HG02571 (cell line): Measurements from ENCODE around the gene PLCH1.
A peak's percentile ranks its signal among the peaks of the same experiment; 100 is the strongest.

ENCODE experiments used
- ATAC-seq: cut with Tn5 transposase; IDR thresholded peaks from one replicate; pipeline ENCODE4 v1.9.1; 2021; ENCODE audit warnings: mild to moderate bottlenecking, moderate library complexity; ENCODE audit not compliant: unreplicated experiment

The PLCH1 gene

DNA sequence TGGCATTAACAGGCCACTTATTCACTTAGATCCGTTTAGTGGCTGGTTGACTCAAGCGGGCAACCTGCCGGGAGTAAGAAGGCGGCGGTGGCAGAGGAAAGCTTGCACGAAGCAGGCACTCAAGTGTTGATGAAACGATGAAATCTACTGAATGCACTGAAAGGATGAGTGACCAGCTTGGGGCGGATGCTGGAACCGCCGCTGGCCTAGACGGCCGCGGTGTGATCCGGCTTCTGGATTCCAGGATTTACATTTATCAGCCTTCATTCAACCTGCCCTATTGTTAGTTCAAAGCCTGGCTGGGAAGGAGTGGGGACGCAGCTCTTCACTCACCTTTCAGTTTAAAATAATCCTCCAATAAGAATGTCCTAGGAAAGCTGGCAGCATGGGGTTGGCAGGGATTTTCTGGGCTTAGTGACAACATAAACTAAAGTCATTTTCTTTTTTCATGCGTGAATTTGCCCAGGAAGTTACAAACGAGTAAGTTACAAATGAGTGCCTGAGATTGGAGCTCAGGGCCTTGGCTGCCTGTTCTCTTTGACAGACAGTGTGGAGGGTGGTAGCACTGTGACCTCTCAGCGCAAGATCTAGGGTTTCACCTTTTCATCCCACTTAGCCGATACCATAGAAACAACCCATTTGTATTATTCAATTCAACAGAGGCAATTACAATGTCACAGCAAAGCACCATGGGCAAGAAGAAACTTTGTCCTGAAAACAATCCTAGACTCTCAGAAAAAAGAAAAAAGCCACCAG lies 1.1 kb upstream of the PLCH1 start:
- no peak for ATAC-seq

DNA sequence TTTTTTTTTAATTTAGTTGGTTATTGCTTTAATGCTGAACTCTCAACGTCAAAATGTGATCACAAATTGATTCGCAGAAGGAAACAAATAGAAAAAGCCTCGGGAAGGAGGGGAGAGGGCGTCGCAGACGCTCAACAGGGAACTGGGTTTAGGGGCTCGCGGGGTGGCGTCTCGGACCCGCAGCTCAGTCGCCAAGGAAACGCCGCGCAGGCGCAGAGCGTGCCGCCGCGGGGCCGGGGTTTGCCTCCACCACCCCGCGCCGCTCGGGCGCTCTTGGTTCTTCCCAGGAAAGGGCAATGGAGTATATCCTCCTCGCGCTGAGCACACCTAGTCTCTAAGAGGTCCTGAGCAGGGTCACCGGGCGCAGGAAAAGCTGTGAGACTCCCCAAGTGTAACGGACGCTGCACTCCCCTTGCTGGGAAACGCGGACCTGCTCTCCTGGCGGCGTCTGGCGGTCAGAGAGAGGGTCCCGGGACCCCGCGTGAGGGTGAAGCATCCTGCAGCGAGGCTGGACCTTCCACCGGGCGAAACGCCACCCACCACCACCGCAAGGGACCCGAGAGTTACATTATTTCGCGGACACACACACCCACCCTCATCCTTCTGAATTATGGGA lies 753 bp downstream of the PLCH1 start:
- ATAC-seq: peak; percentile 50

DNA sequence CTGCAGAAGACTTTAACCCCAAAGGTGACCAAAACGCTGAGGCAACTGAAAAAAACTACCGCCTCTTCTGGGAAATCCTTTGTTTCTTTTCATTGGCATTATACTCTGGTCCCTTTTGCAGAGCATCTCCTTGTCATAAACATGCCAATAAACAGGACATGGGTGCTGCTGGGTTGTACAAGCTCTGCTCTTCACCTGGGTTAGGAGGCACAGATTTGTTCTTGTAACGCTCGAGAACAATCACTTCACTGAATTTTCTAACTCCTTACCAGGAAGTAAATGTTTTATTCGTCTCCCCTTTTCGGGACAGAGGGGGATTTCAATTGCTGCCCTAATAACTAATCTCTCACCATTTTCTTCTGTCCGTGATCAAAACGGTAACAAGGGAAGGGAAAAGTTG lies 1.3 kb downstream of the PLCH1 start:
- no peak for ATAC-seq

DNA sequence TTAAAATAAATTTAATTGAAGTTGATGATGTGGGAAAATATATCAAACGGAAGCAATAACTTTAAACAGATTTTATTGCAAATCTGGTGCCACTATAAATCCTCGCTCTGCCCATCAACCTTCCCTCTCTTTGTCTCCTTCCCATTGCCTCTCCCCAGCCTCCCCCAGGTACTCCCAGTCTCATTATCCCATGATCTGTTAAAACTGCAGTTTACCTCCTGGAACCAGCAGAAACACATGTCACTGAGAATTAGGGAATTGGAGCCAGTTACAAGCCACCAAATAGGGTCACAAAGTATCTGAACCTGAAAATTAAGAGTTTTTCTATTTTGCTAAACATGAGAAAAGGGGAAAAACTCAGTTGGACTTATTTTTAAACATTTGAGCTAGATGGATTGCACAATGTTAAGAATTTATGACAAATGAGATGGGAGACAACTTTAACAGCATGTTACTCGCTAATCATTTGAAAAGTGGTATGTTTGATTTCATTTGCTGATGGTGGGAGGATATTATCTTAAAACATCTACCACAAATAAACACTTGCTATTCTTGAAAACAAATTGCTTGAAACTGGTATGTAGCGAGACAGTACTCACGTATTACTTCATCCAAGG lies 2.4 kb downstream of the PLCH1 start:
- ATAC-seq: no peak

DNA sequence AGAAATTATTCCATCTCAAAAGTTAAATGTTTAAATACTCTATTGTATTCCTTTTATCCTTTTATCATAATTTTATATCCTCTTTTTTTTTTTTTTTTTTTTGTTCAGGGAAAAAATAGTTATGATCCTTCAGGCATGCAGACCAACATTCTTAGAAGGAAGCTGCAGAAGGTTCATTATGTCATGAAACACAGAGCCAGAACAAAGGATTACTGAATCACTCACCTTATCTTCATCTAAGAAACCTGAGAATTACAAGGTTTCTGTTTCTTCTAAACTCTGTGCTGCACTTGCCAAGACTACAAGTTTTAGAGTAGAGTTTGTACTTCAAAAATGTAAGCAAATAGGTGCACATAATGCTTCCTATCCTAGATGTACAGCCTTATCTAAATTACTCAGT lies 3.3 kb downstream of the PLCH1 start:
- ATAC-seq: no peak

DNA sequence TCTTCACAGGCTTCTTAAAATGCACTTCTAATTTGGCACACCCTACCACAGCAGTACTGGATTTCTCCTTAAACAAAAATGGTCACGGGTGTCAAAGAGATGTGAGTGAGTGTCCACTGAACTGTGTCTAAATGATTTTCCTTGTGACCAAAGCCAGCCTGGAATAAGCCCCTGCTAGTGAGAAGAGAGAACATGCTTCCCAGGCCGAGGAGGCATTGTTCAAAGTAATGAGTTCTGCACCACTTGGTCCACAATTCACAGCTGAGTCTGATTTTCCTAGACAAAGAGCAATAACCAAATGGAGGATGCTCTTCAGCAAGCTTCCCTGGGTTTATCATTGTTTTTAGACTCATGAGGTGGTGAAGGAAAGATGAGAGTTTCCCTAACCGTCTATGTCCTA lies 3.8 kb downstream of the PLCH1 start:
- ATAC-seq: no peak

DNA sequence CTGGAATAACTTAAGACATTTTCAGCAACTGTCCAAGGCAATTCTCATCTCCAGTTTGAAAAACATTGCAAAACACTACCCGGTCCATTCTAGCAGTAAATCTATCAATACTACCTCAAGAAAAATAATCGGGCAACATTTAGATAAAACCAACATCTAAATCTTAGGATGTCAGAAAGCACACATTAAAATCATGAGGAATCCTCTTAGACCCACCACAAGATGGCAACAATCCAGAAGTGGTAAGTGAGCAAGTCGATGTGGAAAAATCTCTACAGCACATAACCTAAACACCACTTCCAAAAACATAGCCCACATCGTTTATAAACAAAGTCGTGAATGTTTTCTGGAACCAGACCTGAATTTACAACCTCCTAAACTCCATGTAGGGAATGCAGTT lies 5.7 kb downstream of the PLCH1 start:
- no peak for ATAC-seq

DNA sequence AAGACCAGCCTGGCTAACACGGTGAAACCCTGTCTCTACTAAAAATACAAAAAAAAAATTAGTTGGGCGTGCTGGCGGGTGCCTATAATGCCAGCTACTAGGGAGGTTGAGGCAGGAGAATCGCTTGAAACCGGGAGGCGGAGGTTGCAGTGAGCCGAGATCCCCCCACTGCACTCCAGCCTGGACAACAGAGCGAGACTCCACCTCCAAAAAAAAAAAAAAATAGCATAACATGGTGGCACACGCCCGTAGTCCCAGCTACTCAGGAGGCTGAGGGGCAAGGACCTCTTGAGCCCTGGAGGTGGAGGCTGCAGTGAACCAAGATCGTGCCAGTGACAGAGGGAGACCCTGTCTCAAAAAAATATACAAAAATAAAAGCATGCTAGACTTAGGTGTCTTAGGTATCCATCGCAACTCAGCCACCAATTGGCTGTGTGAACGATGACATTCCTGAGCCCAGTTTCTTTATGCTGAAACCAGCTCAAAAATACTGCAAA lies 6.2 kb downstream of the PLCH1 start:
- ATAC-seq: no peak

DNA sequence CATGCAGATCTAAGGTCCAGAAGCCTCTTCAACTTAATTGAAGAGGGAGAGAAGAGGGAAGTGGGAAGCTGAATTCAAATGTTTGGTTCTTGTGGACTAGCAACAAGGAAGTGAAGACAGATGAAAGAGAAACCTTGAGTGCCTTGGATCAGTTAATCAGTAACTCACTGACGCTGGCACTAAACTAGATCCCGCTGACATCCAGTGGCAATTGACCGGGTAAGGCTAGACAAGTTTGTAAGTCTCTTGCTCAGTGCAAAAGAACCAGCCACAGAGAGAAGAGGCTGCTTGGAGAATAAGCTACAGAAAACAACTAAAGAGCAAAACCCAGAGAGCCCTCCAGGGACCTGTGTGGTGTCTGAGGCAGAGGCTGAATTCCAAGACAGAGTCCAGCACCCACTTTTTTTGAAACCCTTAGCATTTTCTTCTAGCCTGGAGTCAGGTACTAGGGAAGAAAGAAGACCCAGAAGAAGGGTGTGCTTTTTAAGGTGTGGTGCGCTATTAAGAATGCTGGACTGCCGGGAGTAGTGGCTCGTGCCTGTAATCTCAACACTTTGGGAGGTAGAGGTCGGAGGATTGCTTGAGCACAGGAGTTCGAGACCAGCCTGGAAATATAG lies 6.9 kb downstream of the PLCH1 start:
- ATAC-seq: peak; percentile 93

DNA sequence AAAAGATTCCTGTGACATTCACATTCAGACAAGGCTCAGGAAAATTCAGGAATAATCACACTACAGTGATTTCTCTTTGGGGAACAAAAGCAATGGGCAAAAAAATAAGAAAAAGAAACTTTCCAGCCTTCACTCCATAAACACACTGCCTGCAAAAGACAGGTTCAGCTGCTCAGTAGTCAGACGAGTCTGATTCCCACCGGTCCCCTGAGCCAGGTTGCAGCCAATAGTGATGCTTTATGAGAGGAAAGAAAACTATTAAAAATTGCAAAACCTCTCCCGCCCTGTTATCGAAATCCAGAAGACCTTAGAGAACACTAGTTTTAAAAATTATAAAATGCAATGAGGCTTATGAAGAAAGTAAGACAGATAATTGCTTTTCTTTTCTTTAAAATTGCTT lies 8.5 kb downstream of the PLCH1 start:
- no peak for ATAC-seq

DNA sequence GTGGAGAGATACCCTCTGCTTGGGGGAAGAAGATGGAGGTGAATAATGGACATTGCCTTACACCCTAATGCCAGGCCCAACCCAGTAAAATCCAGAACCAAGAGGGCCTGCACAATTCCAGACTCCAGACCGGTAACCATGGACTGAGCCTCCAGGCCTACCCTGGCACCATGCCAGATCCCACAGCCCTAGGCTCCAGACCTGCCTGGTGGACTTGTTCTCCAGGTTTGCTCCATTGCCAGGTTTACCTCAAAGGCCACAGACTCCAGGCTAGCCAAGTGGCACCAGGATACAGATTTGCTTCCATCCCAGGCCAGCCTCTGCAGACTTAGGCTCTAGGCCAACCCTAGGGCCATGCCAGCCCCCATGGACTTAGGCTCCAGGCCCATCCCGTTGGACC lies 14.0 kb downstream of the PLCH1 start:
- no peak for ATAC-seq

DNA sequence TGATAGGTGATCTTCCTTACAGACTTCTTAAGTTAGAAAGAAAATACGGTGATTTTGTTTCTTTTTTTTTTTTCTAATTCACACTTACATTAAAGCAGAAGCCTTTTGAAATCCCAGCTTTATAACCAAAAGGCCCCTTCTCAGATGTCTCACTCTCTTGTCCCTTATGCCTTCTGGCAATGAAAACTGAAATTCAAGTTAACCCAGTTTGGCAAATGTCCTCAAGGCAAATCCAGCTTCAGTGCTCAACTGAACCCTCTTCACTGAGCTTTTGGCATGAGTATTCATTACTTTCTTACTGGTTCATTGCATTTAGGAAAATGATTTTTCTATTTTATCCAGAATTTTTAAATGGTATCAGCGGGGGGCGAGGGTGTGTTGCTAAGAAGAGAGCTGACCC lies 17.0 kb downstream of the PLCH1 start:
- no peak for ATAC-seq

DNA sequence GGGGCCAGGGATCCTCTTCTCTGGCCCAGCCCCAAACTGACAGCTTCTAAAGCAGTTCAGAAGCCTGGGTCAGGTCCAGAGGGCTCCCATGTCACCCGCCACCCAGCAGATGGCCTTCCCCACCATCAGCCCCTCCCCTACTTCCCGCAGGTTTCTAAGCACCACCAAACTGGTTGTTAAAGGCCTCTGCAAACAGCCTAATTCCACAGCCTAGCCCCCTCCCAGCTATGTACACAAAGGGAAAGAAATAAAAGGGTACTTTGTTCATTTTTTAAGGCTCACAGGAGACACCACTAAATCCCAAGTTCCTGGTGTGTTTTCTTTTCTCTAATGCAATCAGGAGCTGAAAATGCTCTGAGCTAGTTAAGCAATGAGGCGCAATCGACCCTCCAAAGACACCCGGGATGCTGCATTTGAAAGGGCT lies 30.6 kb downstream of the PLCH1 start:
- ATAC-seq: no peak

DNA sequence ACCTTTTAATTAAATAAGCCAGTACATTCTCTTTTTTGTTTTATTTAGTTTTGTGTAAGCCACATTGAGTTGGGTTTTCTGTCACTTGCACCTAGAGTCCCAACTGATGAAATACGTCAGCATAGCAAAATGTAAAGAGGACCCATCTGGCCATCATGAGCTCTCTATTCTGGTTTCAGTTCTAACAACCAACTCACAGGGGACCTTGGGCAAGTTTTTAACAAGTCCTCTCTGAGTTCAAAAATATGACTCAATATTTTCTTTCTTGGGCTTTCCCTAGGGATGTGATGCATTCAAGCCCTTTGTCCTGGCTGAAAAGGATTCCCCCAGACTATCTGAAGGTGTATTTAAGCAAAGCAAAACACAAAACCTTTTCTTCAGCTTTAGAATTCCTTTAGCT lies 32.9 kb downstream of the PLCH1 start:
- peak; percentile 97 for ATAC-seq

DNA sequence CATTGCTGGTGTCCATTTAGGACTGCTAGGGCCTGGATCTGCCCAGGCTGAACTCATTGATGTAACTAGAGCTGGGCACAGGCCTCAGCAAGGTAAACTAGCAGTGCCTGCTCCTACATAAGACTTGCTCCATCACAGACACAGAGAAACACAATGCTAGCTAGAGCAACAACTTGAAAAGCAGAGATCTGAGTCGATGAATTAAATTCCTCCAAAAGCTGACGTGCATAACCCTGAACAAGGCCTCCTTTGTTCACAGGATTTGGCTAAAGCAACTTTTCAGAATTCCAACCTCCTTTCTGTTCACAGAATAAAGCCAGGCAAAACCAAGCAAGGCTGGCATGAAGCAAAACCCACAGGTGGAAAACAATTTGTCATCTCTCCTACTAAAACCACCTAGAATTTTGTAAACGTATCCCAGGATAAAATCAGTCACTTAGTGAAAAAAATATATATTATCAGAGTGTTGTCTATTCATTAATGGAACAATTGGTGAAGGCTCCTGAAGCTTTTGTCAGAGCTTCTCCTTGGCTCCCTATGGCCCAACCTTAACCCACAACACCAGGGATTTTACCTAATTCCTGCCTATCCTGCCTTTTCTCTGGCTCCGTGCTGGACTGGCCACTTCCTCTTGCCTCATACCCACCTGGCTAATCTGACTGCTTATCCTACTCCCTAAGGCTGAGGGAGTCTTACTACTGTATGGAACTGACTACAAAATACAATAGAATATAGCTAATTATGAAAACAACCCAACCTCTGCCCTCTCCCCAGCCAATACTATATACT lies 39.9 kb downstream of the PLCH1 start:
- no peak for ATAC-seq

DNA sequence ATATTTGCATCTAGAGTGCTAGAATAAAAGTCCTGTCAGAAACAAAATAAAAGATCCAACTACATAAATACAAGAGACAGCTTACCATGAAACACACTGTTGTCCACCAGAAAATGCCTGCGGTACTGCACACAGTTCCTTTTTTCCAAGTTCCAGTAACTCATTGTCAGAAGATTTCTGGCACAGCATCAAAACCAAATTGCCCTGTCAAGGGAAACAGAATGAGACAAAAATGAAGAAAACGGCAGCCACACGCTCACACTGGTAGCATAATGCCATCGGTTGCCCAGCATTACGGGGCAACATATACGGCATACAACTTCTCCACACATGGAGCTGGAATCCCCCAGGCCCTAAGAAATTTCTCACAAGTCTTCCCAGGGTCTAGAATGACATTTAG lies 40.8 kb downstream of the PLCH1 start:
- no peak for ATAC-seq

DNA sequence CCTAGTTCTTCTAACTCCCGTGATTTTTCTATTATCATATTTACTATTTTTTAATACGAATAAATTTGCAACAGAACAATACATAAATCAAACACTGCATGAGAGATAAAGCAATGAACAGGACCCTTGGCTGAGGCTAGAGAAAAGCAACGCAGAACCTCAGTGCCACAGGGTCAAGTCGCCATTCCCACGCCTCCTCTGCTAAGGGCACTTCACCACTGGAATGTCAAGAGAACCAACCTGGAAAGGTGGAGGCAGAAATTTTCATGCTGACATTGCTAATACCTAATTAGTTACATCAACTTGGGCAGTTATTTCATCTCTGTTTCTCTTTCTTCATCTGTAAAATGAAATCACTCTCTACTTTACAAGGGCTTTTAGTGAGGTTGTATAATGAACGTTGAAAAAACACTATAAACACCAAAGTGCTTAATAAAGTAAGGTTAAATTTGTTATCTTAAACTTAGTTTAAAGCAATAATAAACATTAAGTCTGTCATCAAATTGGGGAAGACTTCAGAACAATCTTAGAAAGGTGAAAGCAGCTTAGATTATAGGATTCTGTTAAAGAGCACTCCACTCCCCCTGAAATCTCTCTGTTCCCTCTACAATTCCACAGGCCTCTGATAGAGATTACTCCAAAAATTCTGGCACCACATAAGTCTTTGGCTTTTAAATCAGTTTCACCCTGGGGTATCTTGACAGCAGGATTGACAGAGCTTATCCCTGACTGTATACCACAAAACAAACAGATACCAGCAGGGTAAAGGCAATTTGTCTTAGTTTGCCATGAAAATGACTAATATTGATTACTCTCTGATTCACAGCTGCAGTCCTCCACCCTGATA lies 41.9 kb downstream of the PLCH1 start:
- no peak for ATAC-seq

DNA sequence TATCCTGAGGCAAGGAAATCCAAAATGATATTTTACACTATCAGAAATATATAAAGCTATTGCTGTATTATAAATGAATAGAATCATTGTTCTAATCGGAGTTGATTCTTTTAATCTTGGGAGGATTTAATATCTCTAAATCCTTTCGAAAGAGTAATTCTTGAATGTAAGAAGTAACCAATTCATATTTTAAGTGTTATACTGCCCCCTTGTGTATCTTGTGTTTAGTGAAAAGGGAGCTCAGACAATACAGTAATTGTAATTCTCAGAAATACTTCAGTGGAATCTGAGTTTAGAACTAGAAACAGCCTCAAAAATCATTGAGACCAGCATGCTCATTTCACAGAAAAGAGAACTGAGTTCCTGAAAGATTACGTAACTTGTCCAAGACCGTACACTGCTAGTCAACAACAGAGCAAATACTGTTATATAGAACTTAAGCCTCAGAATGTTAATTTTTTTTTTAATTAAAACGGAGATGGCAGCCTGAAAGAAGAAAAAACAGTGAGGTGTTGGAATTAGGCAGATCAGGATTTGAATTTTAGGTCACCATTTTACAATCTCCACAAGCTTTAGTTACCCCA lies 42.9 kb downstream of the PLCH1 start:
- ATAC-seq: peak; percentile 68

DNA sequence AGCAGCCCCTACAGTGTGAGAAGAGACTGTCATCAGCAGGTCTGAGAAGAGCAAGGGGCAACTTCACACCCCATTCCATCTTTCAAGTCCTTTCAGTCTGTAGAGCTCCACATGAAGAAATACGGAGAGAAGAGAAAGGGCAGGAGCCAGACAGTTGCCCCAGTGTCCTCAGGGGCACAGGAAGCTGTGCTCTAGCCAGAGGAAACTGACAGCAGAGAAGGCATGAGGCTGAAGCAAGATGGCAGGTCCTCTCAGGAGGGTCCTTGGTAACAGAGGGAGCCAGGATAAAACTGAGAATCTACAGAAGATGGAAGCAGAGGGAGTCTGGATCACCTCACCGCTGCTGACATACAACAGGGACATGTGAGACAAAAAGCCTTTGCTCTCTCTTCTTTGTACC lies 47.3 kb downstream of the PLCH1 start:
- ATAC-seq: no peak

DNA sequence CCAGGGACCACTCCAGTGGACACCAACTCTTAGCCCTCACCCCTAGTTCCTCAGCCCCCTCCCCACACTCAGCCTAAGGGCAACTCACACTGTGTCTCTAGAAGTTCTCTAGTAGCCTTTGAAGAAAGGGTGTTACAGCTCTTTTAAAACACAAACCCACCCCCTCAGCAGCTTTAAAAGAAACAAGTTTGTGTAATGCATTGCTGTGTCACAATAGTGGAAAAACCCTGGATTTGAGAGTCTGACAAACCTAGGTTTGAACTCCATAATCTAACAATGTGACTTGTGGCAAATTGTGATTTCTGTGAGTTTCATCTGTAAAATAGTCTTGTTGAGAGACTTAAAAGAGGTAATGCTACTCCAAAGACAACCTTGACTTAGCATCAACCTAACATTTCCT lies 54.0 kb downstream of the PLCH1 start:
- no peak for ATAC-seq
